Measurements from ENCODE around the gene POLDIP2. TPM values are rescaled to one million over a fixed set of nuclear protein-coding genes. Genes with fewer than 3 reads are reported as not detected.

Gene POLDIP2
- total RNA-seq, 1 donor from 2014 or later: 57.2 TPM

- peaks cover 7% of the 10 kb centered on the region for H3K27me3 Mint-ChIP-seq (ENCODE audit: unreplicated experiment)
- no peak for TF ChIP-seq CTCF (IDR thresholded peaks at IDR 0.05; ENCODE audit: unreplicated experiment)
- H3K27ac Mint-ChIP-seq (ENCODE audit: unreplicated experiment): peak overlapping the region; percentile 8
- no peaks in the 10 kb centered on the region for H3K36me3 Mint-ChIP-seq (ENCODE audit: low read depth, unreplicated experiment)
- DNase-seq (ENCODE audit: low spot score): no peak
- peaks cover 33% of the 10 kb centered on the region for H3K4me1 Mint-ChIP-seq (ENCODE audit: unreplicated experiment)
- no peaks in the 10 kb centered on the region for H3K9me3 Mint-ChIP-seq (ENCODE audit: unreplicated experiment)
- no peak overlapping the region for H3K4me3 Mint-ChIP-seq (ENCODE audit: unreplicated experiment)
These were observed 33.2 kb upstream of the POLDIP2 start for GRCh38 chr17:28390563-28390962.

GRCh38 chr17:28390141-28390540, 32.8 kb upstream of the POLDIP2 start:
- H3K4me1 Mint-ChIP-seq (ENCODE audit: unreplicated experiment): peaks cover 28% of the 10 kb centered on the region
- H3K27me3 Mint-ChIP-seq (ENCODE audit: unreplicated experiment): peaks cover 10% of the 10 kb centered on the region
- TF ChIP-seq CTCF (IDR thresholded peaks at IDR 0.05; ENCODE audit: unreplicated experiment): no peak
- H3K4me3 Mint-ChIP-seq (ENCODE audit: unreplicated experiment): no peak overlapping the region
- no peak overlapping the region for H3K27ac Mint-ChIP-seq (ENCODE audit: unreplicated experiment)
- no peak for DNase-seq (ENCODE audit: low spot score)
- no peaks in the 10 kb centered on the region for H3K9me3 Mint-ChIP-seq (ENCODE audit: unreplicated experiment)
- no peaks in the 10 kb centered on the region for H3K36me3 Mint-ChIP-seq (ENCODE audit: low read depth, unreplicated experiment)

GRCh38 chr17:28388106-28388505, 30.8 kb upstream of the POLDIP2 start:
- no peak for TF ChIP-seq CTCF (IDR thresholded peaks at IDR 0.05; ENCODE audit: unreplicated experiment)
- DNase-seq (ENCODE audit: low spot score): no peak
- H3K9me3 Mint-ChIP-seq (ENCODE audit: unreplicated experiment): no peaks in the 10 kb centered on the region
- H3K36me3 Mint-ChIP-seq (ENCODE audit: low read depth, unreplicated experiment): peaks cover 7% of the 10 kb centered on the region
- peaks cover 15% of the 10 kb centered on the region for H3K27me3 Mint-ChIP-seq (ENCODE audit: unreplicated experiment)
- H3K27ac Mint-ChIP-seq (ENCODE audit: unreplicated experiment): no peak overlapping the region
- H3K4me3 Mint-ChIP-seq (ENCODE audit: unreplicated experiment): no peak overlapping the region
- peaks cover 19% of the 10 kb centered on the region for H3K4me1 Mint-ChIP-seq (ENCODE audit: unreplicated experiment)

- peaks cover 24% of the 10 kb centered on the region for H3K4me1 Mint-ChIP-seq (ENCODE audit: unreplicated experiment)
- no peak for TF ChIP-seq CTCF (IDR thresholded peaks at IDR 0.05; ENCODE audit: unreplicated experiment)
These were observed 29.1 kb upstream of the POLDIP2 start for GRCh38 chr17:28386391-28386790.

GRCh38 chr17:28385406-28385805, 28.1 kb upstream of the POLDIP2 start:
- H3K9me3 Mint-ChIP-seq (ENCODE audit: unreplicated experiment): no peaks in the 10 kb centered on the region
- H3K27me3 Mint-ChIP-seq (ENCODE audit: unreplicated experiment): peaks cover 25% of the 10 kb centered on the region
- no peak for TF ChIP-seq CTCF (IDR thresholded peaks at IDR 0.05; ENCODE audit: unreplicated experiment)
- peaks cover 25% of the 10 kb centered on the region for H3K4me1 Mint-ChIP-seq (ENCODE audit: unreplicated experiment)
- no peak overlapping the region for H3K27ac Mint-ChIP-seq (ENCODE audit: unreplicated experiment)
- DNase-seq (ENCODE audit: low spot score): no peak
- peaks cover 7% of the 10 kb centered on the region for H3K36me3 Mint-ChIP-seq (ENCODE audit: low read depth, unreplicated experiment)
- H3K4me3 Mint-ChIP-seq (ENCODE audit: unreplicated experiment): no peak overlapping the region

More at GRCh38 chr17:28386391-28386790, 29.1 kb upstream of the POLDIP2 start:
- peaks cover 7% of the 10 kb centered on the region for H3K36me3 Mint-ChIP-seq (ENCODE audit: low read depth, unreplicated experiment)
- no peak for DNase-seq (ENCODE audit: low spot score)
- no peak overlapping the region for H3K27ac Mint-ChIP-seq (ENCODE audit: unreplicated experiment)
- H3K27me3 Mint-ChIP-seq (ENCODE audit: unreplicated experiment): peaks cover 25% of the 10 kb centered on the region
- no peaks in the 10 kb centered on the region for H3K9me3 Mint-ChIP-seq (ENCODE audit: unreplicated experiment)
- H3K4me3 Mint-ChIP-seq (ENCODE audit: unreplicated experiment): no peak overlapping the region

Measured in endothelial cell (in vitro differentiated cells).